Skeletal muscle tissue (tissue), 4 donors: Measurements from ENCODE around the gene PRR13. TPM values are rescaled to one million over a fixed set of nuclear protein-coding genes. Genes with fewer than 3 reads are reported as not detected.
"Not testable (repeated sequence)": the region's sequence is repeated elsewhere in the genome, so short reads cannot be mapped to it uniquely, and the experiment has no call there.

ENCODE experiments used
- H3K27ac ChIP-seq: one replicate; pipeline ENCODE4 v1.7.0; 2013; ENCODE audit warnings: mild to moderate bottlenecking, low read depth, low read length, inconsistent platforms
- H3K27me3 ChIP-seq, 3 donors: one replicate each; pipeline ENCODE4 v1.7.0; 2013; ENCODE audit warnings: low read length in 3 of 3; ENCODE audit not compliant: control insufficient read depth in 3 of 3, insufficient read depth in 3 of 3
- H3K36me3 ChIP-seq, 3 donors: one replicate each; pipeline ENCODE4 v1.7.0; 2013; ENCODE audit warnings: low read length in 3 of 3; ENCODE audit not compliant: control insufficient read depth in 3 of 3, insufficient read depth in 3 of 3
- H3K4me1 ChIP-seq, 3 donors: one replicate each; pipeline ENCODE4 v1.7.0; 2013; ENCODE audit warnings: low read length in 3 of 3, mild to moderate bottlenecking in 3 of 3; ENCODE audit not compliant: control insufficient read depth in 3 of 3, insufficient read depth in 3 of 3
- H3K4me3 ChIP-seq, 3 donors: one replicate each; pipeline ENCODE4 v1.7.0; 2013; ENCODE audit warnings: low read length in 3 of 3
- H3K9ac ChIP-seq, 3 donors: one replicate each; pipeline ENCODE4 v1.7.0; 2013; ENCODE audit warnings: low read length in 3 of 3, mild to moderate bottlenecking in 3 of 3, moderate library complexity in 2 of 3, low read depth in 1 of 3
- H3K9me3 ChIP-seq, 3 donors: one replicate each; pipeline ENCODE4 v1.7.0; 2013; ENCODE audit warnings: low read length in 3 of 3; ENCODE audit not compliant: control insufficient read depth in 3 of 3
- total RNA-seq: library from RNA; depleted of rRNA; stranded (reverse); fragments of >200 nt; gene quantifications from one replicate; pipeline ENCODE4 v1.2.3, GENCODE V29; 2014
- donor health status: Osteomylitis.

Gene PRR13
- total RNA-seq, 1 donor from 2014 or later = 15.7 TPM

- no peak overlapping the region for H3K9ac ChIP-seq
- no peak overlapping the region for H3K4me3 ChIP-seq
- H3K9me3 ChIP-seq = no peaks in the 10 kb centered on the region
- H3K27ac ChIP-seq = no peak overlapping the region
- peaks cover 0 to 8% (median 0%) of the 10 kb centered on the region in 3 donors for H3K4me1 ChIP-seq
- no peaks in the 10 kb centered on the region for H3K36me3 ChIP-seq
- no peaks in the 10 kb centered on the region for H3K27me3 ChIP-seq
Observed at GRCh38 chr12:53431187-53431586, 10.3 kb upstream of the PRR13 start.

DNA sequence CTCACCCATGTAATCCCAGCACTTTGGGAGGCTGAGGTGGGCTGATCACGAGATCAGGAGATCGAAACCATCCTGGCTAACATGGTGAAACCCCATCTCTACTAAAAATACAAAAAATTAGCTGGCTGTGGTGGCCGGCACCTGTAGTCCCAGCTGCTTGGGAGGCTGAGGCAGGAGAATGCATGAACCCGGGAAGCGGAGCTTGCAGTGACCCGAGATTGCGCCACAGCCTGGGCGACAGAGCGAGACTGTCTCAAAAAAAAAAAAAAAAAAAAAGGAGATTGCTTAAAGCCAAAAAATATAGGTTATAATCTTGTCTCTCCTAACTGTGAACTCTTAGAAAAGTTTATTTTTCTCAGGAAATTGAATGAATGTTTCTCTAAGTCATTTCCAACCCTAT is 6.2 kb upstream of the PRR13 start:
- not testable (repeated sequence) for H3K27ac ChIP-seq, H3K36me3 ChIP-seq, H3K4me3 ChIP-seq, H3K4me1 ChIP-seq, H3K27me3 ChIP-seq, H3K9me3 ChIP-seq, H3K9ac ChIP-seq

GRCh38 chr12:53439582-53439981 is 2.0 kb upstream of the PRR13 start:
- H3K4me1 ChIP-seq = peaks cover 7 to 15% (median 11%) of the 10 kb centered on the region in 3 donors
- not testable (repeated sequence) for H3K9me3 ChIP-seq, H3K36me3 ChIP-seq, H3K27ac ChIP-seq, H3K9ac ChIP-seq, H3K27me3 ChIP-seq, H3K4me3 ChIP-seq

GRCh38 chr12:53443955-53444354 is 2.4 kb downstream of the PRR13 start:
- Histone ChIP-seq H3K9me3 (no peaks in the 10 kb centered on the region), H3K4me3 (no peak overlapping the region), H3K36me3 (peaks cover 0 to 9% (median 5%) of the 10 kb centered on the region in 3 donors), H3K27ac (no peak overlapping the region), H3K4me1 (peaks cover 7 to 15% (median 11%) of the 10 kb centered on the region in 3 donors), H3K27me3 (no peaks in the 10 kb centered on the region), H3K9ac (peak overlapping the region in 1 of 3 donors; percentile 43)

GRCh38 chr12:53444593-53445325 is 3.2 kb downstream of the PRR13 start:
- peaks cover 7 to 15% (median 11%) of the 10 kb centered on the region in 3 donors for H3K4me1 ChIP-seq
- not testable (repeated sequence) for H3K27me3 ChIP-seq, H3K27ac ChIP-seq, H3K4me3 ChIP-seq, H3K9me3 ChIP-seq, H3K36me3 ChIP-seq, H3K9ac ChIP-seq

GRCh38 chr12:53450936-53451335 is 9.4 kb downstream of the PRR13 start:
- Histone ChIP-seq H3K36me3 (peaks cover 12 to 22% (median 15%) of the 10 kb centered on the region in 3 donors), H3K4me1 (peaks cover 22 to 25% (median 22%) of the 10 kb centered on the region in 3 donors), H3K27ac (no peak overlapping the region), H3K9ac (no peak overlapping the region), H3K27me3 (no peaks in the 10 kb centered on the region), H3K9me3 (no peaks in the 10 kb centered on the region), H3K4me3 (no peak overlapping the region)

DNA sequence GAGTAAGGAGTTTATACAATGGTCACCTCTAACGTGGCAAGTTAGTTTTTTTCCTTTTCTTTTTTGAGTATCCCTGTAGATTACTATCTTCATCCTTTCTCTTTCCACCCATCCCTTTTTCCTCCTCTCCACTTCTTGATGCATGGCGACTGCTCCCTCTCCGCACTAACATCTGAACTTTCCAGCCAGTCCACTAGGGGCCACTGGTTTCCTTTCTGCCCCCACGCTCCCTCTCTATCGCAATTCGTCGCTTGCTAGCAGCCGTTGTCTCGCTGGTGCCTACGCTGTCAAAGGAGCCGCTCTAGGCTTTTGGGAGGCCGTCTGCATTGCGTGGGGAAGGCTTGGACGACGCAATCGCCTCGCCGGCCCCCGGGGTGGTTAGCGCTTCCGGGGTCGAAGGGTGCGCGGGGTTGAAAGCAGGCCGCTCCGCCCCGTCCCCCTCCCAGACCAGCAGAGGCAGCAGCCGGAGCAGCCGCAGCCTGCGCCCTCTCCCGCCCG is 10.2 kb downstream of the PRR13 start, which contains the start of gene PCBP2:
TSS of gene PCBP2 (plus strand) at position 442 of the 498 bp plus-strand sequence. CDS start 2,699 bp downstream, outside the sequence.
- peak within 1 kb of the TSS; percentile 98 for H3K27ac ChIP-seq
- H3K9ac ChIP-seq = peak within 1 kb of the TSS; percentile 94 to 97 (median 96)
- peak within 1 kb of the TSS; percentile 79 to 83 (median 83) for H3K4me3 ChIP-seq
- no peaks in the 10 kb centered on the region for H3K27me3 ChIP-seq
- H3K36me3 ChIP-seq = peaks cover 19 to 29% (median 21%) of the 10 kb centered on the region in 3 donors
- peaks cover 22 to 33% (median 26%) of the 10 kb centered on the region in 3 donors for H3K4me1 ChIP-seq
- H3K9me3 ChIP-seq = no peaks in the 10 kb centered on the region

GRCh38 chr12:53452159-53453077 is 10.9 kb downstream of the PRR13 start:
- no peaks in the 10 kb centered on the region for H3K9me3 ChIP-seq
- H3K4me3 ChIP-seq = peak overlapping the region; percentile 79 to 83 (median 83)
- no peaks in the 10 kb centered on the region for H3K27me3 ChIP-seq
- peaks cover 25 to 36% (median 28%) of the 10 kb centered on the region in 3 donors for H3K36me3 ChIP-seq
- peak overlapping the region; percentile 98 for H3K27ac ChIP-seq
- peak overlapping the region; percentile 94 to 97 (median 96) for H3K9ac ChIP-seq
- peaks cover 22 to 37% (median 28%) of the 10 kb centered on the region in 3 donors for H3K4me1 ChIP-seq

DNA sequence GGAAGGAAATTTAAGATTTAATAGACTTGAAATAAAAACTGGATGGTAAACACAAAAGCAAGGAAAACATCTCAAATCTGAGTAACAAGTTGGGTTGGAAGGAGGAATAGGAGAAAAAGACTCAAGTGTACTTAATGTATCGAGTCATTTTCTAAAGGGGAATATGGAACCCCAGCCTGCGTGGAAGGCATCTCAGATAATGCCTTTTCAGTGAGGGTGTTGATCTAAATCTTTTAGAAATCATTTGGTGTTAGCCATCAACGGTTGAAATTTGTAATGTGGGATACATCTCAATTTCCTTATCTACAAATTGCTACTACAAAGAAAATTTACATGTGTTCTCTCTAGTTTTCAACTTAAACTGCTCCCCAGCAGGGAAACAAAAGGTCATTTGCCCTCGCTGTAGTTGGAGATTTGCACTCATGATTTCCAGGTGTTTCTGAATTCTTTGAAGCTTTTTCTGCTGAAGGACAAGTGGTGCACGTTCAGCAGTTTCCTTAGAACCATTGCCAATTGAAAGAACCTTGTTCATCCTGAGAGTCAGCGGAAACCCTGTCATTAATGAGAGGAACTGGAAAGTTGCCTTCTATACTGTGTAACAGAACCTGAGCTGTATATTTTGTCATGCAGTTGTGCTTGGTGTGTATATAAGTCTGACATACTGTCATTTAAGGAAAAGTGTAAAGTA is 12.6 kb downstream of the PRR13 start:
- Histone ChIP-seq H3K36me3 (peaks cover 34 to 51% (median 44%) of the 10 kb centered on the region in 3 donors), H3K4me1 (peaks cover 24 to 43% (median 28%) of the 10 kb centered on the region in 3 donors), H3K9ac (peak overlapping the region; percentile 7 to 94 (median 54)), H3K27ac (peak overlapping the region; percentile 25), H3K27me3 (no peaks in the 10 kb centered on the region), H3K9me3 (no peaks in the 10 kb centered on the region), H3K4me3 (peak overlapping the region in 2 of 3 donors; percentile 43 to 79)
